NCI-H226 (cell line): ENCODE results near the gene AKAP13.
A peak's percentile ranks its signal among the peaks of the same experiment; 100 is the strongest.
"Not testable (repeated sequence)": the region's sequence is repeated elsewhere in the genome, so short reads cannot be mapped to it uniquely, and the experiment has no call there.

Experiments
- DNase-seq: peaks from one replicate; pipeline ENCODE4 v3.0.0-alpha.2; 2015

Gene AKAP13, protein sequence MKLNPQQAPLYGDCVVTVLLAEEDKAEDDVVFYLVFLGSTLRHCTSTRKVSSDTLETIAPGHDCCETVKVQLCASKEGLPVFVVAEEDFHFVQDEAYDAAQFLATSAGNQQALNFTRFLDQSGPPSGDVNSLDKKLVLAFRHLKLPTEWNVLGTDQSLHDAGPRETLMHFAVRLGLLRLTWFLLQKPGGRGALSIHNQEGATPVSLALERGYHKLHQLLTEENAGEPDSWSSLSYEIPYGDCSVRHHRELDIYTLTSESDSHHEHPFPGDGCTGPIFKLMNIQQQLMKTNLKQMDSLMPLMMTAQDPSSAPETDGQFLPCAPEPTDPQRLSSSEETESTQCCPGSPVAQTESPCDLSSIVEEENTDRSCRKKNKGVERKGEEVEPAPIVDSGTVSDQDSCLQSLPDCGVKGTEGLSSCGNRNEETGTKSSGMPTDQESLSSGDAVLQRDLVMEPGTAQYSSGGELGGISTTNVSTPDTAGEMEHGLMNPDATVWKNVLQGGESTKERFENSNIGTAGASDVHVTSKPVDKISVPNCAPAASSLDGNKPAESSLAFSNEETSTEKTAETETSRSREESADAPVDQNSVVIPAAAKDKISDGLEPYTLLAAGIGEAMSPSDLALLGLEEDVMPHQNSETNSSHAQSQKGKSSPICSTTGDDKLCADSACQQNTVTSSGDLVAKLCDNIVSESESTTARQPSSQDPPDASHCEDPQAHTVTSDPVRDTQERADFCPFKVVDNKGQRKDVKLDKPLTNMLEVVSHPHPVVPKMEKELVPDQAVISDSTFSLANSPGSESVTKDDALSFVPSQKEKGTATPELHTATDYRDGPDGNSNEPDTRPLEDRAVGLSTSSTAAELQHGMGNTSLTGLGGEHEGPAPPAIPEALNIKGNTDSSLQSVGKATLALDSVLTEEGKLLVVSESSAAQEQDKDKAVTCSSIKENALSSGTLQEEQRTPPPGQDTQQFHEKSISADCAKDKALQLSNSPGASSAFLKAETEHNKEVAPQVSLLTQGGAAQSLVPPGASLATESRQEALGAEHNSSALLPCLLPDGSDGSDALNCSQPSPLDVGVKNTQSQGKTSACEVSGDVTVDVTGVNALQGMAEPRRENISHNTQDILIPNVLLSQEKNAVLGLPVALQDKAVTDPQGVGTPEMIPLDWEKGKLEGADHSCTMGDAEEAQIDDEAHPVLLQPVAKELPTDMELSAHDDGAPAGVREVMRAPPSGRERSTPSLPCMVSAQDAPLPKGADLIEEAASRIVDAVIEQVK (N-terminal part only)

DNA sequence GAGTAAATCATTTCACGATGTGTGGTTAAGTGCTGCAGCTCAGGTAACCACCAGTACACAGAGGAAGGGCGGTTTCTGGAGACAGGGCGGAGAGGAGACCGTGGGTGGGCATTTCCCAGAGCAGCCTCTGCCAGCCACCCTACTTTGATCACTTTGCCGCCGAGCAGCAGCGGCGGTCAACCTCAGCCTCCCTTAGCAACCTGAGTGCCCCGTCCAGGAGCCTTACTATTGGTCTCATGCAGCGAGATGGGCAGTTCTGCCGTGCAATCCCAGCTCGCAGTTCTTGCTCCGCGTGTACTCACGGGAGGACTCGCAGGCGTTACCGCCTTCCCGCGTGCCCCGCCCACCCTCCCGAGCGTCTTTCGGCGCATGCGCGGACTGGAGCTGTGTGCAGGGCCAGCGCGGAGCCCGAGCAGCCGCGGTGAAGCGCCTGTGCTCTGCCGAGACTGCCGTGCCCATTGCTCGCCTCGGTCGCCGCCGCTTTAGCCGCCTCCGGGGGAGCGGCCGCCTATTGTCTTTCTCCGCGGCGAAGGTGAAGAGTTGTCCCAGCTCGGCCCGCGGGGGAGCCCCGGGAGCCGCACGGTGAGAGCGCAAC is at the start of gene AKAP13:
AKAP13 (plus strand) TSS at position 387 of the 595 bp plus-strand sequence. CDS start 105,118 bp downstream, outside the sequence.
- peak; percentile 100 for DNase-seq

DNA sequence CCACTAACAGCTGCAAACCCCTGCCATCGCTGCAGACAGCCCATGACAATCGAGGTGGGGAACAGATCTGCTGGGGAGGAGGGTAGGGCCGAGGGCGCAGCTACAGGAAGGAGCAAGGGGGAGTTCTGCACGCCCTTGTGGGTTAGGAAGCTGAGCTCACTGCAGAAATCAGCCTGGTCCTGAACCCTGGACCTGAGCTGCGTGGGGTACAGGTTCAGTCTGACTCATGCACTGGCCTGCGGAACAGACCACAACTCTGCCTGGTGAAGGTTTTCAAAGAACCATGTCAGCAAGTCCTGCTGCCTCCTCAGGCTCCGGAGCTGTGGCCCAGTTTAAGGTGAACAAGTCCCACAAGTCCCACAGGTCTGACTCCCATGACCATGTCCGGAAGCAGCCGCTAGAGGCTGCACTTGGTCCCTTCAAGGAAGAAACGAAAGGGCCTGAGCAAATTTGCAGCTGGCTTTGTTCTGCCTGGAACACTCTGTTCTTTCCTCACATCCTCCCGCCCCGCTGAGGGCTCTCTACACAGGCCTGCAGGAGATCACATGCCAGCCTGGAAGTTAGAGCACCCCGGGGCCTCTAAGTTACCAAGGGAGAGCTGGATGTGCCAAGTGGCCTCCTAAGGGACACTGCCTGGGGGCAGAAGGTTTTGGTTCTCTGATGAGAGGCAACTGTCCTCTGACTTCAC is 49.4 kb upstream of the AKAP13 start:
- peak; percentile 86 for DNase-seq

DNA sequence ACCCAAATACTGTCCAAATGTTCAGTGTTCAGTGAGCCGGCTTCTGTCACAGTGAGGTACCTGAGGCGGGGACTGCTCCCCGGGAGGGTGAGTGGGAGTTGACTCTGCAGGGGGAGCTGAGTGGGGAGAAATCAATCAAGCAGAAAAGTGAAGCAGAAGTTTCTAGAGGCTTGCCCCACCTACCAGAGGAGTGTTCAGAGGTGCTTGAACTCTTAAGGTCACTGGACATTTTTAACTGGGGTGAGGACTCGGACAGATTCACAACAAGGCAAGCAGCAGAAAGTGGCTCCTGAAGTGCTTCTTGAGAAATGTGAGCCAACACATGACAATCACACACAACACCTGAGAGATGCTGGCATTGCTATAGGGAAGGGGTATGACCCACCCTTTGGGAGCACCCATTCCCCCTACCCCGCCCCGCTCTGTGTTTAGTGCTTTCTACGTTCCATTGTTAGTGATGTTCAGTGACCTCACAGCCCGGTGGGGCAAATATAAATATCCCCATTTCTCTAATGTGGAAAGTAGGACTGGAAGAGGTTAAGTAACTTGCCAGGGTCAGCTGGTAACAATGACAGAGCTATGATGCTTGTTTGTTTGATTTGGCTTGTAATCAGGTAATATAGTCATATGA is 48.6 kb upstream of the AKAP13 start:
- no peak for DNase-seq

DNA sequence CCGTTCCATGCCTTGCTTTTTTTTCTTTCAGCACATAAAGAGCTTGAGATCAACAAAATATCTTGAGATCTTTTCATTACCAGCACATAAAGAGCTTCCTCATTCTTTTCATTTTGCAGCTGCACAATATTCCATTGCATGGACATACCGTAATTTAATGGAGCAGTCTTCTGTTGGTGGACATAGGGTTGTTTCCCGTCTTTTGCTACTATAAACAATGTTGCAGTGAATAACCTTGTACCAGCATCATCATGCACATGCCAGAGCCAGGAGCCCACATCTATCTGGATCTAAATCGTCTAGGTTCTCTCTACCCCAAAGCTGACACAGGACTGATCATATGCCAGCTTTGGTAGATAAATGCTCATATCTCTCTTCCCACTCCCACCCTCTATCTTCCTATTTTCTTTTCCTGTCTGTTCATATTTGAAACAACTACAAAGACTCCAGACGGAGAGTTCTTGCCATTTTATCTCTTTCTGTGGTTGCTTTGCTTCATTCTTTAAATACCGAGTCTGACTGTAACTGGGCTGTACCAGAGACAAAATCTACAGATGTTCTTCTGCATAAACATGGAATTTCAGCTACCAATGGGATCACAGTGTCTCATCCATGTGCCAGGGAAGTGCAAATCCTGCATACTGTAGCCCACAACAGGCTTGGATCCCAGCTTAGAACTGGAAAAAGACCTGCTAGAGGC is 47.1 kb upstream of the AKAP13 start:
- DNase-seq = peak; percentile 99

DNA sequence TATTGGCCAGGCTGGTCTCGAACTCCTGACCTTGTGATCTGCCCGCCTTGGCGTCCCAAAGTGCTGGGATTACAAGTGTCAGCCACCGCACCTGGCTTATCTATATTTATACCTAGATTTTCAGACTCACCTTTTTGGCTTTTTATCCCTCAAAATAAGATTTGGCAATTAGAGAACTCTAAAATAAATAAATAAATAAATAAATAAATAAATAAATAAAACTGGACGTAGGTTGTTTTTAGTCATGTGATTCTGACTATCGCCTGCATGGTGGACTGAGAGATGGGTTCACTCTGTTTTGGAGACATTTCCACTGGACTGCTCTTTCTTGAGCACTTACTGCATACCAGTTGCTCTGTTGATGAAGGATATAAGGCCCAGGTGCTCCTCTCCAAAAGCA is 46.2 kb upstream of the AKAP13 start:
- DNase-seq = no peak

DNA sequence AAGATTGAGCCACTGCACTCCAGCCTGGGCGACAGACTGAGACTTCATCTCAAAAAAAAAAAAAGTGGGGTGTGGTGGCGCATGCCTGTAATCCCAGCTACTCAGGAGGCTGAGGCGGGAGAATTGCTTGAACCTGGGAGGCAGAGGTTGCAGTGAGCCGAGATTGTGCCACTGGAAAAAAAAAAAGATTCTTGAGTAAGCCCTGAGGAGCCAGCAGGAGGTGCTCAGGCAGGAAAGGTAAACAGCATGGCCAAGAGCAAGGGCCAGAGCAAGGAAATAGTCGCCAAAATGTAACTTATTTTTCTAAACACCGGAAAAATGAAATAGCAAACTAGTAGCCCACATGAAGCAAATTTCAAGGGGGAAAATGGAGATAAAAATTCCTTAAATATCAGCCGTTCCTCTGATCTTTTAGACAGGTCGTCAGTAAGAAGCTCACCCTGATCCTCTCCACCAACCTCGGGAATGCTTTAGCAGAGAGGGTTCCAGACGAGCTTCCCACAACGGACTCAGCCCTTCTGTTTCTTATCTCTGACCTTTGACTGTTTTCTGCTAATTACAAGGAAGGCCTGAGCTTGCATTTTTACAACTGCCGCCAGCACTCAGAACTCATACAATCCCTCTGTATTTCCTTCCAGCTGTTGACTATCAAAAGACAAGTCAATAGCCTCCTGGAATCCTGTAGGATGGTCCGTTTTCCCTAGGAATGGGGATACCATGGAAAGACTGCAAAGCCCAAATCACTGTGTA is 45.0 kb upstream of the AKAP13 start:
- DNase-seq = no peak

DNA sequence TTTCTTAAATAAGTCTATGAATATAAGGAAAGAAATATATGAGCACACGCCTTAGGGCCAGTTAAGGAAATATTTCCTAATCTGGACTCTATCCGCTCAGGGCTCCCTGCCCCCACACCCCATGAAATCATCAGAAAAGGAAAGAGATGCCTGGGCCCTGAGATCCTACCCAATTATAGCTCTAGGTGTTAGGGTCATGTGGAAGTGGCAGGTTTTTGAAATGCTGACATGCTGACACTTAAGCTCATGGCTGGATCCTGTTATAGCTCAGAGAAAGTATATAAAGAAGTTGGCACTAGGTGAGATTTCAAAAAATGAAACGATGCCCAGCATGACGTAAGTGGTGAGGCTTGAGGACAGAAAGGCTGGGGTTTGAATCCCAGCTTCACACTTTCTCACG is 43.5 kb upstream of the AKAP13 start:
- peak; percentile 39 for DNase-seq

- DNase-seq = no peak
Measured at GRCh38 chr15:85337425-85338074, 42.9 kb upstream of the AKAP13 start.

GRCh38 chr15:85340321-85340665 is 40.1 kb upstream of the AKAP13 start:
- no peak for DNase-seq

GRCh38 chr15:85340852-85341251 is 39.6 kb upstream of the AKAP13 start:
- no peak for DNase-seq

DNA sequence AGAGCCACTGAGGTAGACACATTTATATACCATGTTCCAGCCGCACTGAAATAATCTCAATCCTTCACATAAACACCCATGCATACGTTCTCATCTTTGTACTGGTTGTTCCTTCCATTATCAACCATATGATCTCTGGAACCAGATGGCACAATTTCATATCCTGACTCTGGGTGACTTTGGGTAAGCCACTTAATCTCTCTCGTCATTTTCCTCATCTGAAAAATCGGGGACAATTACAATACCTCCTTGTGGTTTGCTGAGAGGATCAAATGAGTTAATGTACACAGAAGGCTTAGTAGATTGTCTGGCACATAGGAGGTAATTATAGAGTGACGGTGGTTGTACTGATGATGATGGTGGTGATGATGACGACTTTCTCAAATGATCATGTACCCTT is 38.2 kb upstream of the AKAP13 start:
- DNase-seq = not testable (repeated sequence)

- DNase-seq = peak; percentile 94
Measured at GRCh38 chr15:85343443-85343842, 37.0 kb upstream of the AKAP13 start.

DNA sequence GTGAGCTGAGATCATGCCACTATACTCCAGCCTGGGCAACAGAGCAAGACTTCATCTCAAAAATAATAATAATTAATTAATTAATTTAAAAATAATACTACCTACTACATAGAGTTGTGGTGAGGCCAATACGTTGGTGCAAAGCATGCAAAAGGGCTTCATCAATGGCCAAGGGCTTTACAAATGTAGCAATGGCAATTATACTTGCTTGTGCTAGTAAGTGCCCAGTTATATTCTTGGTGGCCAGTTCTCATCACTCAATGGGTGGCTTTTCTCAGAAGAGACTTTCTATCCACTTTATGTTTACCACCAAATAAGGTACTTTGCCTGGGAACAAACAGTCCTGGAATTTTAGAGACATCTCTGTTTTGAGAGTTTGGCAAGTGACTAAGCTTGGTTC is 36.2 kb upstream of the AKAP13 start:
- DNase-seq = not testable (repeated sequence)

- DNase-seq = peak; percentile 96
Measured at GRCh38 chr15:85344653-85345114, 35.7 kb upstream of the AKAP13 start.

- DNase-seq = peak; percentile 41
Measured at GRCh38 chr15:85345196-85345918, 35.0 kb upstream of the AKAP13 start.

- peak; percentile 95 for DNase-seq
Measured at GRCh38 chr15:85346462-85347084, 33.8 kb upstream of the AKAP13 start.

- DNase-seq = peak; percentile 72
Measured at GRCh38 chr15:85347264-85348047, 32.9 kb upstream of the AKAP13 start.
